ENCODE measurements around the gene NUDC. TPM values are rescaled to one million over a fixed set of nuclear protein-coding genes. Genes with fewer than 3 reads are reported as not detected.
A peak's percentile ranks its signal among the peaks of the same experiment; 100 is the strongest.

The NUDC gene
- total and polyA plus RNA-seq, 2 of the 13 experiments (the other 11 are each of a cell fraction or from before 2014, with no cell fraction given): 34.7 to 104 TPM

- TF ChIP-seq FOXP4 (CRISPR knock-in tag; IDR thresholded peaks at IDR 0.05): peak; percentile 96
- TF ChIP-seq SMARCE1 (IDR thresholded peaks at IDR 0.05; ENCODE audit: borderline replicate concordance): no peak
- TF ChIP-seq KLF16 (CRISPR knock-in tag; IDR thresholded peaks at IDR 0.05): peak in 1 of 2 experiments; percentile 70; a peak in 1 of 4 replicates
- peak; percentile 96; the same call in 1 of the 2 replicates for TF ChIP-seq ZBTB20 (CRISPR knock-in tag; IDR thresholded peaks at IDR 0.05; ENCODE audit: borderline replicate concordance, low read depth)
- TF ChIP-seq MED1 (CRISPR knock-in tag; IDR thresholded peaks at IDR 0.05): peak; percentile 93
- no peak for TF ChIP-seq ZNF383 (CRISPR knock-in tag; IDR thresholded peaks at IDR 0.05; ENCODE audit: borderline replicate concordance)
- no peak for TF ChIP-seq DBP (CRISPR knock-in tag; IDR thresholded peaks at IDR 0.05; ENCODE audit: not compliant biosample characterization)
- TF ChIP-seq PREB (CRISPR knock-in tag; IDR thresholded peaks at IDR 0.05): no peak
- TF ChIP-seq MEF2D (CRISPR knock-in tag; IDR thresholded peaks at IDR 0.05): peak; percentile 85
- TF ChIP-seq PHF20 (CRISPR knock-in tag; IDR thresholded peaks at IDR 0.05): no peak
- no peak for TF ChIP-seq MYNN (CRISPR knock-in tag; IDR thresholded peaks at IDR 0.05; ENCODE audit: low read depth)
- no peak for TF ChIP-seq ZNF615 (CRISPR knock-in tag; IDR thresholded peaks at IDR 0.05; ENCODE audit: borderline replicate concordance)
- peak; percentile 43; the same call in 1 of the 2 replicates for TF ChIP-seq ZNF792 (CRISPR knock-in tag; IDR thresholded peaks at IDR 0.05)
- TF ChIP-seq GATAD1 (CRISPR knock-in tag; IDR thresholded peaks at IDR 0.05): peak; percentile 71
- no peak for TF ChIP-seq HNF1A (IDR thresholded peaks at IDR 0.05; ENCODE audit: low read depth)
- TF ChIP-seq HNF1A (CRISPR knock-in tag; IDR thresholded peaks at IDR 0.05; ENCODE audit: borderline replicate concordance): no peak
- no peak for TF ChIP-seq BCL3 (CRISPR knock-in tag; IDR thresholded peaks at IDR 0.05)
- peak; percentile 44; the same call in 1 of the 2 replicates for TF ChIP-seq SMAD3 (CRISPR knock-in tag; IDR thresholded peaks at IDR 0.05)
- TF ChIP-seq NR2F6 (IDR thresholded peaks at IDR 0.05): no peak
- peak; percentile 74 for TF ChIP-seq NR2F6 (CRISPR knock-in tag; IDR thresholded peaks at IDR 0.05)
- TF ChIP-seq KLF12 (CRISPR knock-in tag; IDR thresholded peaks at IDR 0.05; ENCODE audit: borderline replicate concordance): no peak
- TF ChIP-seq MIER2 (CRISPR knock-in tag; IDR thresholded peaks at IDR 0.05): 0 out of 2 replicates have a peak, but pooled peaks have one; percentile 15
- peak; percentile 85; the same call in 1 of the 2 replicates for TF ChIP-seq HMG20A (CRISPR knock-in tag; IDR thresholded peaks at IDR 0.05; ENCODE audit: borderline replicate concordance)
- TF ChIP-seq MTF2 (CRISPR knock-in tag; IDR thresholded peaks at IDR 0.05; ENCODE audit: borderline replicate concordance): no peak
Observed at GRCh38 chr1:26961826-26962225, 40.3 kb downstream of the NUDC start (continued).

Measured in HepG2 (cell line).